H1 (cell line): ENCODE results near the gene GPR35. TPM values are rescaled to one million over a fixed set of nuclear protein-coding genes. Genes with fewer than 3 reads are reported as not detected.

Experiments used
- BACH1 ChIP-seq: IDR thresholded peaks from 2 replicates; pipeline ENCODE4 v1.6.1; 2012; ENCODE audit warnings: low read length, improper control_type of control experiment
- GABPA ChIP-seq: IDR thresholded peaks from 2 replicates; pipeline ENCODE4 v1.6.1; 2011; ENCODE audit warnings: mild to moderate bottlenecking, low read length, moderate library complexity, borderline replicate concordance; ENCODE audit not compliant: insufficient read depth
- HDAC6 ChIP-seq: IDR thresholded peaks from one replicate; pipeline ENCODE4 v1.7.1; 2012; ENCODE audit warnings: low read depth, mild to moderate bottlenecking, inconsistent platforms, low read length, moderate library complexity
- RAD21 ChIP-seq, 2 experiments: IDR thresholded peaks in 1 of 2; conservative IDR thresholded peaks in 1 of 2; 2 replicates each; pipeline ENCODE4 v1.6.1; 2011; ENCODE audit warnings: low read depth in 2 of 2, low read length in 2 of 2, improper control_type of control experiment in 1 of 2, inconsistent platforms in 1 of 2, mild to moderate bottlenecking in 1 of 2, moderate library complexity in 1 of 2
- RFX5 ChIP-seq: IDR thresholded peaks from 2 replicates; pipeline ENCODE4 v1.6.1; 2011; ENCODE audit warnings: low read depth, low read length, improper control_type of control experiment, borderline replicate concordance
- SAP30 ChIP-seq: fragments of 300-600 bp; sonication (generic); IDR thresholded peaks from 2 replicates; pipeline ENCODE4 v1.7.1; 2012; ENCODE audit warnings: low read length, moderate library complexity, mild to moderate bottlenecking, inconsistent platforms; ENCODE audit not compliant: insufficient read depth, insufficient replicate concordance
- SIN3A ChIP-seq, 2 experiments: IDR thresholded peaks in 1 of 2; conservative IDR thresholded peaks in 1 of 2; 2 replicates each; pipeline ENCODE4 v1.6.1; 2011 to 2012; ENCODE audit warnings: low read length in 2 of 2, improper control_type of control experiment in 1 of 2, low read depth in 1 of 2, mild to moderate bottlenecking in 1 of 2
- TAF7 ChIP-seq: optimal IDR thresholded peaks from 2 replicates; pipeline ENCODE3; 2011; ENCODE audit warnings: low read depth, mild to moderate bottlenecking, inconsistent platforms, low read length, moderate library complexity, borderline replicate concordance
- TCF12 ChIP-seq: IDR thresholded peaks from 2 replicates; pipeline ENCODE4 v1.6.1; 2011; ENCODE audit warnings: low read depth, mild to moderate bottlenecking, low read length
- TEAD4 ChIP-seq: IDR thresholded peaks from 2 replicates; pipeline ENCODE4 v1.6.1; 2012; ENCODE audit warnings: low read depth, low read length, inconsistent platforms, mixed read lengths
- YY1 ChIP-seq: IDR thresholded peaks from 2 replicates; pipeline ENCODE4 v1.6.1; 2011; ENCODE audit warnings: low read depth, mild to moderate bottlenecking, low read length
- polyA plus RNA-seq, 7 experiments: library from polyadenylated mRNA; depleted of rRNA in 3 of 7; stranded (reverse) in 5 of 7; unstranded in 2 of 7; fragments of >200 nt in 5 of 7; fragments of 200-250 nt in 2 of 7; gene quantifications; 1 replicate in 5 of 7; 2 replicates in 1 of 7; 4 replicates in 1 of 7; pipeline versions ENCODE4 v1.2.1 to v1.2.3, GENCODE V29; 2011 to 2013; ENCODE audit warnings: missing spikeins in 2 of 7, mixed read lengths in 2 of 7
- total RNA-seq: library from RNA; stranded (reverse); fragmentation: NEBNext Ultra II Directional; extraction: Animal tissue kit (Norgen Biotek cat#: 25700); gene quantifications from 2 replicates; pipeline ENCODE4 v1.2.1, GENCODE V29; 2021
- TF ChIP-seq, protein P1 (sequence below): IDR thresholded peaks from 2 replicates; pipeline ENCODE4 v1.6.1; 2011; ENCODE audit warnings: low read depth, mild to moderate bottlenecking, low read length; ENCODE audit not compliant: insufficient read depth
- TF ChIP-seq, protein P2 (sequence below), 3 experiments: IDR thresholded peaks; 1 replicate in 2 of 3; 2 replicates in 1 of 3; pipeline versions ENCODE4 v1.5.1 to v1.6.1; 2011; ENCODE audit warnings: low read length in 3 of 3, mild to moderate bottlenecking in 3 of 3, inconsistent platforms in 2 of 3, low read depth in 1 of 3, moderate library complexity in 1 of 3; ENCODE audit not compliant: insufficient read depth in 1 of 3; ENCODE audit errors: control extremely low read depth in 1 of 3

The GPR35 gene
- total and polyA plus RNA-seq, 2 of the 8 experiments (the other 6 are each of a cell fraction or from before 2014, with no cell fraction given), result 0.47 TPM; not detected in 1

DNA sequence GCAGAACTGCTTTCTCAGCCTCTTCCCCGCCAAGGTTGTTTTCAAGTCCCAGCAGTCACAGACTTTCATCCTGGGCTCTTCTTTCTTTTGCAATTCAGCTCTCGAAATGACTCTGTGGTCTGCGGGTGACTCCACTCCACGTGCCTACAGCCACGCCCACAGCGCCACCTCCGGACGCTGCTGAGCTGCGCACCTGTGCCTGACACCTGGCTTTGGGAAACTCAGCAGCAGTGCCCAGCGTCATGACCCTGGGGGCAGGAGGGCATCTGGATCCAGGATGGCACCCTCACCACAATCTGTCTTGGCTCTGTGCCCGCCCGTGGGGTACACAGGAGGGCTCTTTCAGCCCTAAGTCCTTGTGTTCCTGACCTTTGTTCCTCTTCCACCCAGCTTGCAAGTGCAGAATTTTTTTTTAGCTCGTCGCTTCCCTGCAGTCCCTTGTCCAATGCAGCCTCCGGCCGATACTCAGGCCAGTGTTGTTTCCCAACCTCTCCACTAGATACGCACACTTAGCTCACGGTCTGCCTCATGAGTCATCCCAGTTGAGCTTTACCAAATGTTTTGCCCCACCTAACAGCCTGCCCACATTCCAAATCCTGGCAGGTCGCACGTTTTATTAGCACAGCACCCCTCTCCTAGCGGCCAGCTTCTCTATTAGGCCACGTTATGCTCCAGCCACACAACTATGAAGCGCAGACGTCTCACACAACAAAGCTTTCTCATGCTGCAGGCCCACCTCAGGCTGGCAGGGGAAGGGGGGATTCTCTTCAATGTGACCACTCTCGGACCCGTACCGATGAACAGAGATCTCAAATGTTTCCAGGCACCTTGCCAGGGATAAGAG is 45.3 kb upstream of the GPR35 start (continued):
- no peak for TF ChIP-seq RFX5
- TF ChIP-seq RAD21 (IDR thresholded peaks at IDR 0.05 in 1 of 2, conservative IDR thresholded peaks at IDR 0.05 in 1 of 2; ENCODE audit: low read depth in 2 of 2, low read length in 2 of 2), result peak; percentile 19 to 52; a peak in 3 of 4 replicates
- TF ChIP-seq, protein P1, sequence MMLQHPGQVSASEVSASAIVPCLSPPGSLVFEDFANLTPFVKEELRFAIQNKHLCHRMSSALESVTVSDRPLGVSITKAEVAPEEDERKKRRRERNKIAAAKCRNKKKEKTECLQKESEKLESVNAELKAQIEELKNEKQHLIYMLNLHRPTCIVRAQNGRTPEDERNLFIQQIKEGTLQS, result no peak
- 0 out of 2 replicates have a peak, but pooled peaks have one; percentile 18 for TF ChIP-seq TEAD4
- no peak for TF ChIP-seq TAF7
- no peak for TF ChIP-seq HDAC6
- TF ChIP-seq, protein P2, sequence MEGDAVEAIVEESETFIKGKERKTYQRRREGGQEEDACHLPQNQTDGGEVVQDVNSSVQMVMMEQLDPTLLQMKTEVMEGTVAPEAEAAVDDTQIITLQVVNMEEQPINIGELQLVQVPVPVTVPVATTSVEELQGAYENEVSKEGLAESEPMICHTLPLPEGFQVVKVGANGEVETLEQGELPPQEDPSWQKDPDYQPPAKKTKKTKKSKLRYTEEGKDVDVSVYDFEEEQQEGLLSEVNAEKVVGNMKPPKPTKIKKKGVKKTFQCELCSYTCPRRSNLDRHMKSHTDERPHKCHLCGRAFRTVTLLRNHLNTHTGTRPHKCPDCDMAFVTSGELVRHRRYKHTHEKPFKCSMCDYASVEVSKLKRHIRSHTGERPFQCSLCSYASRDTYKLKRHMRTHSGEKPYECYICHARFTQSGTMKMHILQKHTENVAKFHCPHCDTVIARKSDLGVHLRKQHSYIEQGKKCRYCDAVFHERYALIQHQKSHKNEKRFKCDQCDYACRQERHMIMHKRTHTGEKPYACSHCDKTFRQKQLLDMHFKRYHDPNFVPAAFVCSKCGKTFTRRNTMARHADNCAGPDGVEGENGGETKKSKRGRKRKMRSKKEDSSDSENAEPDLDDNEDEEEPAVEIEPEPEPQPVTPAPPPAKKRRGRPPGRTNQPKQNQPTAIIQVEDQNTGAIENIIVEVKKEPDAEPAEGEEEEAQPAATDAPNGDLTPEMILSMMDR (IDR thresholded peaks at IDR 0.05; ENCODE audit: control extremely low read depth in 1 of 3, insufficient read depth in 1 of 3, low read depth in 1 of 3, low read length in 3 of 3), result peak in 2 of 3 experiments; percentile 76 to 86; a peak in 3 of 4 replicates
- TF ChIP-seq SIN3A (conservative IDR thresholded peaks at IDR 0.05 in 1 of 2, IDR thresholded peaks at IDR 0.05 in 1 of 2; ENCODE audit: low read depth in 1 of 2, low read length in 2 of 2), result peak in 1 of 2 experiments; percentile 77; a peak in 2 of 4 replicates
- TF ChIP-seq GABPA, result peak; percentile 52; the same call in 1 of the 2 replicates
- peak; percentile 31; the same call in 1 of the 2 replicates for TF ChIP-seq YY1
- TF ChIP-seq BACH1, result 0 out of 2 replicates have a peak, but pooled peaks have one; percentile 47
- TF ChIP-seq SAP30, result no peak
- TF ChIP-seq TCF12, result peak; percentile 79; the same call in 1 of the 2 replicates
